ENCODE results near the gene ZNF608.

The ZNF608 gene

DNA sequence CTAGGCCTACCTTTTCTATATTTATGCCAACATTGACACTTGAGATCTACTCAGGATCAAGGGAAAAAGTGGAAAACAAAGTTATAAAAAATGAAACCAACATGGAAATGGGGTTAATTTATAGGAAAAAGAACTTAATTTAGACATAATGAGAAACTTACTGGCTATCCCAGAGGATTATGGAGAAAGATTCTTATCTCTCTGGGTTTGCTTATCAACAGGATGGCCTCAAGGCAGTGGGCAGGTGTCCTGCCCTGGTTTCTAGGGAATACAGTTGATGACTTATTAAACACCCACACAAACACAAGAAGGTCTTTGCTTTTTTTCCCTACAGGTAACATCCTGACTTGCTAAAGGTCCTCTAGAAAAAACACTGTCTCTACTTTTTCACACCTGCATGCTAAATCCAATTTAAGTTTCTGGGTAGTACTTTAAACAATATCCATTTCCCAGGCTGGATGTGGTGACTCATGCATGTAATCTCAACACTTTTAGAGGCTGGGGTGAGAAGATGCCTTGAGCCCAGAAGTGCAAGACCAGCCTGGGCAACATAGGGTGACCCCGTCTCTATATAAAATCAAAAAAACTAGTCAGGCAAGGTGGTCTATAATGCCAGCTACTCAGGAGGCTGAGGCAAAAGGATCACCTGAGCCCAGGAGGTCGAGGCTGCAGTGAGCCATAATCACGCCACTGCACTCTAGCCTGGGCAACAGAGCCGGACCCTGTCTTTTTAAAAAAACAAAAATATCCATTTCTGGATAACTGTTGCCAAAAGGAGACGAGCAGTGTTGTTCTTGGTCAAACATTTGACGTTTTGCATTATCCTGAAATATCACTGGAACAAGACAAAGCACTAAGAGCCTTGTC lies 6.6 kb upstream of the ZNF608 start:
- no peak for DNase-seq

GRCh38 chr5:124751031-124751430 lies 4.6 kb upstream of the ZNF608 start:
- DNase-seq = no peak

GRCh38 chr5:124748687-124749594 lies 2.5 kb upstream of the ZNF608 start:
- DNase-seq = no peak

- DNase-seq = no peak
These were observed 1.6 kb upstream of the ZNF608 start for GRCh38 chr5:124747791-124748686.

DNA sequence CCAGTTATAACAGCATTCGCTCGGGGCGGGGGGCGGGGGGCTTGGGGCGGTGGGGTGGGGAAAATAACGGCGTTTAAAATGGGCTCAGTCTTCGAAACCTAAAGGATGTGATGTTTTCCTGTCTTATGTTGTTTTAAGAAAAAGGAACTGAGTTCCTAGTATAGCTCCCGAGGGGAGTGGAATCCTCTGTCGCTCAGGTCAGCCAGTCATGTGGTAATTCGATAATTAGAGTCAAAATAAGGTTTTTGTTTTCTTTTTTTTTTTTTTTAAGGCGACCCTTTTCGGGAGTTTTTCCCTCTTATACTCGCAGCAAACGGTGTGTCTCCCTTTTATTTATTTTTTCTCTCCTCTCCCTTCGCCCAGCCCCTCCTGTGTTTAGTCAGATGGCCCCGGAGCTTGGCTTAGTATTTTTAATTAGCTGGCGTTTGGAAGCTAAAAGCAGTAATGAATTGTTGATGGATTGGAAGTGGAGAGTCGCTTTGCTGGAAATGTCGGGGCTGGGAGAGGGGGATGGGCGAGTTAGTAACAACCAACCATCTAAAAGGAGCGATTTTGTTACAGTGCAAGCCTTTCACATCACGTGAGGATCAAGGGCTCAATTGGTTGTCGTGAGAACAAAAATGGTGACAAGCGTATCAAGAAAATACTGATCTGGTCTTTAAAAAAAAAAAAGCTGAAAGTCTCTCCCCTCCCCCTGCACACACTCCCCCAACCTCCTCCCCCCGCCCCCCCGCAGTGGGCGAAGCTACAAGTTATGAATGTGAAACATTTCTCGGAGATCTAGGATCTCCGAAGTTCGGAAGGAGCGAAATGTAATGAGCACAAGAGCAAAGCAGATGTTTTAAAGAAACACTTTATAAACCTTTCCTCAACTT lies 714 bp upstream of the ZNF608 start:
- no peak for DNase-seq

DNA sequence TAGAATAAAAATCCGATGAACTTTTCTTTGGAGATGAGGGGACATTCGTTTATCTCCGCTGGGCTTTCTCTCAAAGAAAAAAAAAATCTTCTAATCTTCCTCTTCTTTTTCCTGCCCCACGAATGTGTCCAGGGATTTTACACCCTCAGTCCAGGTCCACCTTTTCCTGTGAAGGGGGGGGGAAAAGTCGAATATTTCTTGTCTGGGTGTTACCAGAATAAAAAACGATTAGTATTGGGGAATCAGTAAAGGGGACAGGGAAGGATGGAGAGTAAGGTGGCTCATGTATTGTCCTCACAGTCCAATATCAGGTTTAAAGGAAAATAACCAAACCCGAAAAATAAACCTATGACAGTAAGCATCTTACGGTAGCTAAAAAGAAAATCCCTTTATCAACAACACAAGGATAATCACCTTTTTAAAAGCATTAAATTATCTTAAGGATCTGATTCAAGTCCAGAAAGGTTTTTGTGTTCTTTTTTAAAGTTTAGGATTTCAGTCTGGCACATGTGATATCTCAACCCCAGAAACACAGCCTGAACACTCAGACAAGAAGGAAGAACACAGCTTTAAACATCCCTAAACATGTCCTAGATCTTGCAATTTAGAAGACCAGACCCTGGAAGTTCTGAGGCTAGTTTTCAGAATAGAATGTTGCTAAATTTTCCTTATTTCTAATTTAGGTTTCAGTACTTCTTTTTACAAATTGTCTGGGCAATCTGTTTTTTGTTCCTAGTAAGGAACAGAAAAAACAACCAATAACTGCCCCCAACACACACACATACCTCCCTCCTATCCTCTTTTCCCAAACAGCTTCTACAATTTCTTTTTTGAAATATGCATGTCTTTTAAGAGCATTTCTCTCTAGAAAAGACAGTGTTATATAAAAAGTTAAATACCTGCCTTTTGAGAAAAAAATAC lies 1.2 kb downstream of the ZNF608 start:
- no peak for DNase-seq

GRCh38 chr5:124744170-124744971 lies 2.1 kb downstream of the ZNF608 start:
- DNase-seq = no peak

DNA sequence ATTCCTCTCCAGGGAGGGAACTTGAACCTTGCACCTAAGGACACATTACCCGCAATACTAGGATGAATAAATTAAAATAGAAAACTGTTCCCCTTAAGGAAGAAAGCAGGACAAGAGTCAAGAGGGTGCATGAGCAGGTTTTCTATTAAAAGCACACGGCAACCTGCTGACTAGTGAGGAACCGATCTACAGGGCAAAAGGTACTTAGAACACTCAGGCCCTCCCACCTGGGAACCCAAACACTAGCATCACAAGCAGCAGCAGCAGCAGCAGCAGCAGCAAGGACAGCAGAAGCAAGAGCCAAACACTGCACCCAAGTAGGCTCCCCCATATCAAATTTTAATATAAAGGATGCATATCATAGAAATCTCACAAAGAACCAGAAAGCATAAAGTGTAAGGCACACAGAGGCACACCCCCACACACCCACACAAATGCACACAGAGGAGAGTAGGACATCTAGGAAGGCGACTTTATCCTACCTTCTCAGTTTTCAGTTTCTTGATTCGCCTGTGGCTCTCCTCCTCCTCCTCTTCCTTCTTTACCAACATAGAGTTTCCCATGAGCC lies 2.8 kb downstream of the ZNF608 start:
- DNase-seq = no peak

- DNase-seq = no peak
These were observed 3.3 kb downstream of the ZNF608 start for GRCh38 chr5:124742983-124743601.

- no peak for DNase-seq
These were observed 3.9 kb downstream of the ZNF608 start for GRCh38 chr5:124742521-124742920.

- DNase-seq = no peak
These were observed 4.5 kb downstream of the ZNF608 start for GRCh38 chr5:124741711-124742496.

DNA sequence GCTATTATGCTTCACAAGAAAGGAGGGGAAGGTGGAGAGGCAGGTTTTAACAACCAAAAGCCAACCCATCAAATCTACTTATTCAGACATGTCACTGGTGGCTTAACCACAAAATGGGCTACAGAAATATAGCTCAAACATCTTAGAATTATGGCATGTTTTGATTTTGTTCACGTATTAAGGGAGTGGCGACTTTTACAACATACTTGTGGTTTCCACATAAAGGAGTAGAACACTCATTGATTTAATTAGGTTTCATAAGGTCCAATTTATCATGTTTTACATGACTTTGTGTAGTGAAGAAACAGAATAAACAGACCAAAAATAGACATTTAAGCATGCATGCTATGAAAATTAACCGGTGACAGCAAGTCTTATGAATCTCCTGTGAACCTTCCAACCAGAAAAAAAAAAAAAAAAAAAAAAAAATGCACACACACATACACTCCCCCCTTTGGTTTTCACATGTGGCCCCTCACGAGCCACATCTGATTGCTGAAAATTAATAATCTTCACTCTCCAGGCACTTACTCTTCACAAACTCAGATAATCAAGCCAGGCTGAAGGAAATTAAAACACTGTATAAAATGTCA lies 5.4 kb downstream of the ZNF608 start:
- DNase-seq = no peak

- no peak for DNase-seq
These were observed 6.4 kb downstream of the ZNF608 start for GRCh38 chr5:124740071-124740470.

GRCh38 chr5:124739634-124740025 lies 6.8 kb downstream of the ZNF608 start:
- DNase-seq = no peak

- DNase-seq = no peak
These were observed 7.5 kb downstream of the ZNF608 start for GRCh38 chr5:124738681-124739633.

DNA sequence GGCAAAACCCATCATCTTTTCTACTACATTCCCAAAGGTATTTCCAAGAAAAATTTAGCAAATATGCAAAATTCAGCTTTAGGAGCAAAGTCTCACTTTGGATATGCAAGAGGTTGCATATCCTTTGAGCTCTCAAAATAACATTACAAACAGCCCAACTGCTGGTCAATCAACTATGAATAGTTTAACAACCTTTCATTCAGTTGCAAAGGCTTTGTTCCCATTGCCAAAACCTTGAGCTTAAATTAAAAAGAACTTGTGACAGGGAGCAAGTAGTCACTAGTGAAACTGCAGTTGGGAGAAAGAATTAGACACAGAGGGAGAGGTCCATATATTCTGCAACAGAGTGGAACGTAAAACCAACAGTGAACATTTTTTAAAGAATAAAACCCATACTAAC lies 8.8 kb downstream of the ZNF608 start:
- DNase-seq = no peak

DNA sequence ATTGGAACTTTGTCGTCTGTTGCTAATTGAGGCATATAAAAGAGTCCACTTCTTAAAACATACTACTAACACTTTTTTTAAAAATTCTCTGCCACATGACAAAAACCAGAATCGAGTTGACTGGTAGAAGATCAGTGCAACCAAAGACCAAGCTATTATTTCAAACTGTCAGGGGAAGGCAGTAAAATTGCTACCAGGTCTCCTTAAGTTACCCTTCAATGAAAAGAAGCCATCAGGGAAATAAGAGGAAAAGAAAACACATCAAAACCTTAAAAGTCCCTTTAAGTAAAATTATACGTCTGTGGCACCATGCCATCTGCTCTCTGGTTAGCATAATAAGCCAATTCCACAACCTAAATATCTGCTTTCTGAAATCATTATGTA lies 9.6 kb downstream of the ZNF608 start:
- DNase-seq = no peak

Data from SIG-M5 (cell line).